ENCODE data around the gene HDLBP. TPM values are rescaled to one million over a fixed set of nuclear protein-coding genes. Genes with fewer than 3 reads are reported as not detected.

The HDLBP gene
- total RNA-seq, 1 donor from 2014 or later = 805 TPM

DNA sequence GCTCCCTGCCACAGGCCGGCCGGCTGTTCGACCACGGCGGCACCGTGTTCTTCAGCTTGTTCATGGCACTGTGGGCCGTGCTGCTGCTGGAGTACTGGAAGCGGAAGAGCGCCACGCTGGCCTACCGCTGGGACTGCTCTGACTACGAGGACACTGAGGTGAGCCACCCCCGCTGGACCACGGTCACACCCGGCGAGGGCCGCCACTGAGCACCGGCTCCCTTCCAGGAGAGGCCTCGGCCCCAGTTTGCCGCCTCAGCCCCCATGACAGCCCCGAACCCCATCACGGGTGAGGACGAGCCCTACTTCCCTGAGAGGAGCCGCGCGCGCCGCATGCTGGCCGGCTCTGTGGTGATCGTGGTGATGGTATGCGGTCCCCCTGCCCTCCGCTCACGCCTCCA lies 106.2 kb downstream of the HDLBP start:
- no peaks in the 10 kb centered on the region for H3K27me3 ChIP-seq (ENCODE audit: control insufficient read depth, insufficient read depth, low read length)
- FAIRE-seq = no peak
- DNase-seq (ENCODE audit: low read depth) = no peak

DNA sequence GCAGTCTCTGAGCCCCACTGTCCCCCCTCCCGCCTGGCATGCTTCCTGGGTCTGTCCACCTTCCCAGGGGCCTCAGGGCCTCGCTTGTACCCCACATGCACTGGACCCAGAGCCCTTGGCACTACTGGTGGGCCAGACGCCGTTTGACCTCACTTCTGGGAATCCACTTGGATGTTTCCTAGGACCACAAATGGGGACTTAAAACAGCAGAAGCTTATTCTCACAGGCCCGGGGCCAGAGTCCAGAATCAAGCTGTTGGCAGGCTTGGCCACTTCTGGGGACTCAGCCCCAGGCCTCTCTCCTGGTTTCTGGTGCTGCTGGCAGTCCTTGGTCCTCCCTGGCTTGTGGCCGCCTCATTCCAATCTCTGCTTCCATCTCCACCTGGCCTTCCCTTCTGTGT lies 107.4 kb downstream of the HDLBP start:
- Histone ChIP-seq H3K36me3 (ENCODE audit: control insufficient read depth, insufficient read depth, low read length) (no peaks in the 10 kb centered on the region), H3K4me3 (ENCODE audit: low read depth, low read length) (no peak overlapping the region), H3K27me3 (ENCODE audit: control insufficient read depth, insufficient read depth, low read length) (no peaks in the 10 kb centered on the region)
- DNase-seq (ENCODE audit: low read depth) (no peak), FAIRE-seq (no peak)
- TF ChIP-seq, protein P1, sequence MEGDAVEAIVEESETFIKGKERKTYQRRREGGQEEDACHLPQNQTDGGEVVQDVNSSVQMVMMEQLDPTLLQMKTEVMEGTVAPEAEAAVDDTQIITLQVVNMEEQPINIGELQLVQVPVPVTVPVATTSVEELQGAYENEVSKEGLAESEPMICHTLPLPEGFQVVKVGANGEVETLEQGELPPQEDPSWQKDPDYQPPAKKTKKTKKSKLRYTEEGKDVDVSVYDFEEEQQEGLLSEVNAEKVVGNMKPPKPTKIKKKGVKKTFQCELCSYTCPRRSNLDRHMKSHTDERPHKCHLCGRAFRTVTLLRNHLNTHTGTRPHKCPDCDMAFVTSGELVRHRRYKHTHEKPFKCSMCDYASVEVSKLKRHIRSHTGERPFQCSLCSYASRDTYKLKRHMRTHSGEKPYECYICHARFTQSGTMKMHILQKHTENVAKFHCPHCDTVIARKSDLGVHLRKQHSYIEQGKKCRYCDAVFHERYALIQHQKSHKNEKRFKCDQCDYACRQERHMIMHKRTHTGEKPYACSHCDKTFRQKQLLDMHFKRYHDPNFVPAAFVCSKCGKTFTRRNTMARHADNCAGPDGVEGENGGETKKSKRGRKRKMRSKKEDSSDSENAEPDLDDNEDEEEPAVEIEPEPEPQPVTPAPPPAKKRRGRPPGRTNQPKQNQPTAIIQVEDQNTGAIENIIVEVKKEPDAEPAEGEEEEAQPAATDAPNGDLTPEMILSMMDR (IDR thresholded peaks at IDR 0.05; ENCODE audit: insufficient read depth, low read length, severe bottlenecking) = no peak

More for the DNA sequence above, 106.2 kb downstream of the HDLBP start:
- TF ChIP-seq, protein P1 (IDR thresholded peaks at IDR 0.05; ENCODE audit: insufficient read depth, low read length, severe bottlenecking) = no peak
- Histone ChIP-seq H3K4me3 (ENCODE audit: low read depth, low read length) (no peak overlapping the region), H3K36me3 (ENCODE audit: control insufficient read depth, insufficient read depth, low read length) (no peaks in the 10 kb centered on the region)

DNA sequence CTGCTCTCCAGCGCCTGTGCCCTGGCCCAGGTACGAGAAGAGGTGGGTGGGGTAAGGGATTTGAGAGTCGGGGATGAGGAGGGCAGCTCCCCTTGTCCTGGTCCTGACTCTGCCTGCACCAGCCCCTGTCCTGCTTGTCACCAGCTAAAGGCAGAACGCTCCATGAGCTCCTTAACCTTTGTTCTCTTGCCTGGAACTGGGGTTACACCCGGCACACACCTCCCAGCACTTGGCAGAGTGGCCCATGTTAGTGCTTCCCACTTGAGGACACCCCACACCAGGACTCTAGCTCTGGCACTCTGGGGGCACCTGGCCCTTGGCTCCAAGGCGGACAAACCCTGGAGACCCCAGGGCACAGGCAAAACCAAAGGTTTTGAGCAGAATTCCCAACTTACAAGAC lies 107.8 kb downstream of the HDLBP start:
- H3K27me3 ChIP-seq (ENCODE audit: control insufficient read depth, insufficient read depth, low read length) = no peaks in the 10 kb centered on the region
- FAIRE-seq (no peak), DNase-seq (ENCODE audit: low read depth) (no peak)
- no peak overlapping the region for H3K4me3 ChIP-seq (ENCODE audit: low read depth, low read length)
- TF ChIP-seq, protein P1 (IDR thresholded peaks at IDR 0.05; ENCODE audit: insufficient read depth, low read length, severe bottlenecking) = no peak
- no peaks in the 10 kb centered on the region for H3K36me3 ChIP-seq (ENCODE audit: control insufficient read depth, insufficient read depth, low read length)

DNA sequence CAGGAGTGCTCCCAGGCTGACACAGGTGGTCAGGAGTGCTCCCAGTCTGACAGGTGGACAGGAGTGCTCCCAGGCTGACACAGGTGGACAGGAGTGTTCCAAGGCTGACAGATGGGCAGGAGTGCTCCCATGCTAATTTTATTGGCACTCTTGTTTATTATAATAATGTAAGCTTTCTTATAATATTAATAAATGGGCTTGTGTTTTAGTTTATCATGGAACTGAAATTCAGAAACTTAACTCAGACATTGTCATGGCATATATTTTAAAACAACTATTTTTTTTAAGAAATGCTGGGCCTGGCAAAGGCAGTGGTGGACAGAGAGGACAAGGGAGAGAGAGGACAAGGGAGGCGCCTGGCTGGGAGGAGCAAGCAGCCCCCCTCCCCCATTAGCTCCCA lies 108.3 kb downstream of the HDLBP start:
- TF ChIP-seq, protein P1 (IDR thresholded peaks at IDR 0.05; ENCODE audit: insufficient read depth, low read length, severe bottlenecking) = no peak
- Histone ChIP-seq H3K4me3 (ENCODE audit: low read depth, low read length) (no peak overlapping the region), H3K27me3 (ENCODE audit: control insufficient read depth, insufficient read depth, low read length) (no peaks in the 10 kb centered on the region), H3K36me3 (ENCODE audit: control insufficient read depth, insufficient read depth, low read length) (no peaks in the 10 kb centered on the region)
- FAIRE-seq (no peak), DNase-seq (ENCODE audit: low read depth) (no peak)

DNA sequence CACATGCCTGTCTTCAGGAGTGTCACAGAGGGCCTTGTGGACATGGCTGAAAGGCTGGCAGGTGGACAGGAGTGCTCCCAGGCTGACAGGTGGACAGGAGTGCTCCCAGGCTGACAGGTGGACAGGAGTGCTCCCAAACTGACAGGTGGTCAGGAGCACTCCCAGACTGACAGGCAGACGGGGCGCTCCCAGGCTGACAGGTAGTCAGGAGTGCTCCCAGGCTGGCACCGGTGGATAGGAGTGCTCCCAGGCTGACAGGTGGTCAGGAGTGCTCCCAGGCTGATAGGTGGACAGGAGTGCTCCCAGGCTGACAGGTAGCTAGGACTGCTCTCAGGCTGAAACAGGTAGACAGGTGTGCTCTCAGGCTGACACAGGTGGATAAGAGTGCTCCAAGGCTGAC lies 110.4 kb downstream of the HDLBP start:
- Histone ChIP-seq H3K27me3 (ENCODE audit: control insufficient read depth, insufficient read depth, low read length) (no peaks in the 10 kb centered on the region), H3K36me3 (ENCODE audit: control insufficient read depth, insufficient read depth, low read length) (no peaks in the 10 kb centered on the region), H3K4me3 (ENCODE audit: low read depth, low read length) (no peak overlapping the region)
- DNase-seq (ENCODE audit: low read depth) (no peak), FAIRE-seq (no peak)
- TF ChIP-seq, protein P1 (IDR thresholded peaks at IDR 0.05; ENCODE audit: insufficient read depth, low read length, severe bottlenecking) = no peak

DNA sequence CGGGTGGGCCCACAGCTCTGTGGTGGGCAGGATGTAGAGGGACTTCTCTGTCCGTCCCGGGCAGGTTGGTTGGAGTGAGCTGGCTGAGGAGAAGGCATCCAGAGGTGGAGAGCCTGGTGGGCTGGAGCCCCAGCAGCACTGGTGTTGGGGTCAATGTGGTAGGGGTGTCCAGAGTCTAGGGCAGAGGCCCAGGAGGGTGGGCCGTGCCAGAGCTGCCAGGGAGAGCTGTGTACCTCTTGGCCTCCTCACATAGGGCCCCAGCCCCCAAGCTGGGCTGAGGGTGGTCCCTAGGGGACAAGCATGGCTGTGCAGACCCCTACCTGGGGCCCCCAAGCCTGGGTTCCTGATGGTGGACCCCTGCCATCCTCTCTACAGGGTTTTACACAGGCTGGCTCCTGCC lies 111.0 kb downstream of the HDLBP start:
- no peak for DNase-seq (ENCODE audit: low read depth)
- H3K36me3 ChIP-seq (ENCODE audit: control insufficient read depth, insufficient read depth, low read length) = no peaks in the 10 kb centered on the region
- FAIRE-seq = no peak
- H3K27me3 ChIP-seq (ENCODE audit: control insufficient read depth, insufficient read depth, low read length) = no peaks in the 10 kb centered on the region
- TF ChIP-seq, protein P1 (IDR thresholded peaks at IDR 0.05; ENCODE audit: insufficient read depth, low read length, severe bottlenecking) = no peak
- H3K4me3 ChIP-seq (ENCODE audit: low read depth, low read length) = no peak overlapping the region

Measured in bronchial epithelial cell (primary cell).